Cardiac fibroblast (primary cell): Measurements from ENCODE around the gene VWA3A.
A peak's percentile ranks its signal among the peaks of the same experiment; 100 is the strongest.
"Not testable (repeated sequence)": the region's sequence is repeated elsewhere in the genome, so short reads cannot be mapped to it uniquely, and the experiment has no call there.

Source experiments
- DNase-seq, 2 donors: peaks; one replicate each; pipeline versions ENCODE4 v3.0.0 to v3.0.0-alpha.2; 2010; ENCODE audit warnings: low read depth in 2 of 2
- H3K4me3 ChIP-seq, 2 donors: replicated peaks in 1 of 2; 1 replicate in 1 of 2; 2 replicates in 1 of 2; pipeline ENCODE4 v1.5.1; 2011; ENCODE audit warnings: low read depth in 2 of 2, low read length in 2 of 2, mild to moderate bottlenecking in 2 of 2, moderate library complexity in 1 of 2
- TF ChIP-seq, protein P1 (sequence below): IDR thresholded peaks from one replicate; pipeline ENCODE4 v1.5.1; 2011; ENCODE audit warnings: low read depth, mild to moderate bottlenecking, low read length, inconsistent platforms

Gene VWA3A

DNA sequence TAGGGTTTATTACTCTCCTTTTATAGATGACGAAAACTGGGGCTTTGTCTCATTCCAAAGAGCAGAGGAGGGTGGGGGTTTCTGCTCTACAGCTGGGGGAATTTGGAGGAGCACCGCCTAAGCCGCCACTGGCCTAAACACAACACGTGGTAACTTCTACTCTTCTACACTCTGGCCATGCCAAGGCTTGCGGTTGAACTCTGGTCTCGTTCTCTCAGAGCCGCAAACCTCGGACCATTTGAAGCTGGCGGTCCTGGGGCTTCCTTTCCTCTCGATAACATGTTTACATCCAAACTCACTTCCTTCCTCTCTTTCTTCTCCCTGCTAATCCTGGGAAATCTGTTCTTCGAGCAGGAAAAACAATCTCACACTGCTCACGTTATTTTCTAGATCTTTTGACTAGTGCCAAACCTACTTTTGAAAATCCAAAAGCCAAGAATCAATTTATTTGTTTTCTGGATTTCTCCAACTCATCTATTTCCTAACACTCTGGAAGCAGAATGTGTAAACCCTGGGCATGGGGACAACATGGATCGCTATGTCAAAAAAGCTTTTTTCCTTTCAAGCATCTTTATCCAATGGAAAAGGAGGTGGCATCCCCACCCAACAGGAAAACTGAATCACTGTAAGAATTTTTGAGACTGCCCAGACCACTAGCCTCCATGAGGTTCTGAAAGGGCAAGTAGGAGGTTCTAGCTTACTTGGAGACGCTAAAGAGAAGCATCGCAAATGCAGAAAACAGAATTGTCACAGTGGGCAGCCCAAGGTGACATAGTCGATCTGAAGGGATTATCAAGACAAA, 100.1 kb downstream of the VWA3A start:
- TF ChIP-seq, protein P1, sequence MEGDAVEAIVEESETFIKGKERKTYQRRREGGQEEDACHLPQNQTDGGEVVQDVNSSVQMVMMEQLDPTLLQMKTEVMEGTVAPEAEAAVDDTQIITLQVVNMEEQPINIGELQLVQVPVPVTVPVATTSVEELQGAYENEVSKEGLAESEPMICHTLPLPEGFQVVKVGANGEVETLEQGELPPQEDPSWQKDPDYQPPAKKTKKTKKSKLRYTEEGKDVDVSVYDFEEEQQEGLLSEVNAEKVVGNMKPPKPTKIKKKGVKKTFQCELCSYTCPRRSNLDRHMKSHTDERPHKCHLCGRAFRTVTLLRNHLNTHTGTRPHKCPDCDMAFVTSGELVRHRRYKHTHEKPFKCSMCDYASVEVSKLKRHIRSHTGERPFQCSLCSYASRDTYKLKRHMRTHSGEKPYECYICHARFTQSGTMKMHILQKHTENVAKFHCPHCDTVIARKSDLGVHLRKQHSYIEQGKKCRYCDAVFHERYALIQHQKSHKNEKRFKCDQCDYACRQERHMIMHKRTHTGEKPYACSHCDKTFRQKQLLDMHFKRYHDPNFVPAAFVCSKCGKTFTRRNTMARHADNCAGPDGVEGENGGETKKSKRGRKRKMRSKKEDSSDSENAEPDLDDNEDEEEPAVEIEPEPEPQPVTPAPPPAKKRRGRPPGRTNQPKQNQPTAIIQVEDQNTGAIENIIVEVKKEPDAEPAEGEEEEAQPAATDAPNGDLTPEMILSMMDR = no peak
- H3K4me3 ChIP-seq = peak overlapping the region in 1 of 2 donors; percentile 18
- peak; percentile 96 to 97 for DNase-seq

DNA sequence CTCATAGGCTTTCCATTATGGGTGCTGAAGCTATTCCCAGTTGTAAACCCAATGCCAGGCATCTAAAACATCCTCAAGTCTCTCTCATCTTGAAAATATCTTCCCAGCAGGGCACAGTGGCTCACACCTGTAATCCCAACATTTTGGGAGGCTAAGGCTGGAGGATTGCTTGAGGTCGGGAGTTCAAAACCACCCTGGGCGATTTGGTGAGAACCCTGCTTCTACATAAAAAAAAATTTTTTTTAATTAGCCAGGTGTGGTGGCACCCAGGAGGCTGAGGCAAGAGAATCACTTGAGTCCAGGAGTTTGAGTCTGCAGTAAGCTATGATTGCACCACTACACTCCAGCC, 100.7 kb downstream of the VWA3A start:
- TF ChIP-seq, protein P1 = no peak
- no peak for DNase-seq
- no peak overlapping the region for H3K4me3 ChIP-seq

DNA sequence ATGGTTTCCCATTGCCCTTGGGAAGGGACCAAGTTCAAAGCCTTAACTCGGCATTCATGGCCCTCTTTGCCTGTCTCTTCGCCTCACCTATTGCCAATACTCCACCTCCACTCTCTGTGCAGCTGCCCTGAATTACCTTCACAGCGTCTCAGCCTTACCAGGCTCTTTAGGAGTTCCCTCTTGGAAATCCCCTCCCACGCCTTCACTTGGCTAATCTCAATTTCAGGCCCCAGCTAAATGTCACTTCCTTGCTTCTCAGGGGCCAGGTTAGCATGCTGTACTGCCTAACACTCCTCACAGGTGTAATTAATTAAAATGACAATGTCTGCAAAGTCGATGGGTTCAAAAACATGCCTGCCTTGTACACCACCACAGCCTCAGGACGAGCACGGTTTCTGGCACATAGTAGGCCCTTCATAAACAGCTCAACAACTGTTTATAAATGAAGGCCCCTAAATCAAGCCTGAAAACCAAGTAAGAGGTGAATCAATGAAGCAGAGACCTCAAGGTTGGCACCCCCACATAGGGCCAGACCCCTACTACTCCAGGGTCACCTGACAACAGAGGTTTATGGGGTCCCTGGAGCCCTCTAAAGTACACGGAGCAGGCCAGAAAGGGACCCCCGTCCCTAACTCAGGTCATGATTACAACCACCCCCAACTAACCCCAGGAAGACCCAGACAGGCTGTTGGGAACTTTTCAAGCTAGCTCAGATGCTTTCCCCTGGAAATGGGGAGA, 102.5 kb downstream of the VWA3A start:
- no peak for DNase-seq
- TF ChIP-seq, protein P1 = no peak
- H3K4me3 ChIP-seq = no peak overlapping the region

DNA sequence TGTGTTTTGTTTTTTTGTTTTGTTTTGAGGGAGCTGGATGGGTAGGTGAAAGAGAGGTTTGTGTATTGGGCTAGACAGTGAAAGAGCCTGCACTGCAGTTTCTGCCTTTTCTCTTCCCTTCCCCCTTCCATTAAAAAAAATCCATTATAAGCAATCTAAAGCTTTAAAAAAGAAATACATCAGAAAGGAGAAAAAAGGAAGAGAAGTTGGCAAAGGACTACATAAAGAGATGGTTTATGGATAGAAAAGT, 103.0 kb downstream of the VWA3A start:
- TF ChIP-seq, protein P1 = no peak
- DNase-seq = no peak
- no peak overlapping the region for H3K4me3 ChIP-seq

DNA sequence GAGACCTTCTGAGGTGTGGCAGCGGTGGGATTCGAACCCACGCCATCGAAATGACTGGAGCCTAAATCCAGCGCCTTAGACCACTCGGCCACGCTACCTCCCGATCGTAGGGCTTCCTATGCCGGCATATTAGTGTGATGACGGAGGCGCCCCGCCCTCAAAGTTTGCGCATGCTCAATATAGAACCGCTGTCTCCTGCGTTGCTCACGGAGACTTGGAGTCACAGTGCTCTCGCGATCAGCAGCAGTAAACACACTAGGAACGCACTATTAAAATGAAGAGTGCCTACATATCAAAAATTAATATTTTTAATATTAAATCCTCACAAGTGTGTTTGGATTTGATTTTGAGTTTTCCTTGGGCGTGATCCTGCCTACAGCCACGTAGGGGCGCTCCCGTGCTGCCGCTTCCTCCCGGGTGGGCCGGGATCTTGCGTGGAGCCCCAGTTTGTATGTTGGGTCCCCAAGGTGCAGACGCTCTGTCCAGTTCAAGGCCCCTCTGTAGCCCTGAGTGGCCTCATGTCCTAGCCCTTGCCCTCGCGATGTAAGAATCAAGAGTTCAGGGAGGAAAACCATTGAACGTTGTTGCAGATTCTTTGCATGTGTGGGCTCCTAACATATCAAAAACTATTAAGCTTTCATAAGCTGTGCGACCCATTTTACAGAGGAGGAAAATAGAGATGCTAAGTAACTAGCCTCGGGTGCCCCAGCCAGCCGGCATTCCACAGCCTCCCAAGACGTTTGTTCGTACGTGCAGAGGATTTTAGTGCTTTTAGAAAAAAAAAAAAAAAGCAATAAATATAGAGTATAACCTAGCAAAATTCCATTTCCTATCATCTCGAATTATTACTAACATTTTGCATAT, 103.6 kb downstream of the VWA3A start:
- peak overlapping the region; percentile 53 to 58 for H3K4me3 ChIP-seq

DNA sequence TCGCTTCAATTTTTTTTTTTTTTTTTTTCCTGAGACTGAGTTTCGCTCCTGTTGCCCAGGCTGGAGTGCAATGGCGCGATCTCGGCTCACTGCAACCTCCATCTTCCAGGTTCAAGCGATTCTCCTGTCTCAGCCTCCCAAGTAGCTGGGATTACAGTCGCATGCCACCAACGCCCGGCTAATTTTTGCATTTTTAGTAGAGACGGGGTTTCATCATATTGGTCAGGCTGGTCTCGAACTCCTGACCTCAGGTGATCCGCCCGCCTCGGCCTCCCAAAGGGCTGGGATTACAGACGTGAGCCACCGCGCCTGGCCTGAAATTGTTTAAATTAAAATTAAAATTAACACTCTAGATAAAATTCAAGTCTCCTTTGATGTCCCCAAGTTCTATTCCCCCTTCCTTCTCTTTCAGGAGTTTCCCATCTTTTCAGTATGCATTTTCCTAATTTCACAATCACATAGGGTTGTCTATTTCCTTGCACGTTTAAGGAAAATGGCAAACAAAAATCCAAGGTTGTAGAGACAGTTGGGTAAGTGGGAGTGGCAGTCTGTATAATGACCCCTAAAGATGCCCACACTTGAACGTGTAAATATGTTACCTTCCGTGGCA, 104.3 kb downstream of the VWA3A start:
- not testable (repeated sequence) for H3K4me3 ChIP-seq, DNase-seq

More for the DNA sequence above, 103.6 kb downstream of the VWA3A start:
- peak; percentile 93 for DNase-seq
- TF ChIP-seq, protein P1 = peak; percentile 91
